ENCODE results near the gene CTPS2.
"Not testable (repeated sequence)": the region's sequence is repeated elsewhere in the genome, so short reads cannot be mapped to it uniquely, and the experiment has no call there.

Gene CTPS2

DNA sequence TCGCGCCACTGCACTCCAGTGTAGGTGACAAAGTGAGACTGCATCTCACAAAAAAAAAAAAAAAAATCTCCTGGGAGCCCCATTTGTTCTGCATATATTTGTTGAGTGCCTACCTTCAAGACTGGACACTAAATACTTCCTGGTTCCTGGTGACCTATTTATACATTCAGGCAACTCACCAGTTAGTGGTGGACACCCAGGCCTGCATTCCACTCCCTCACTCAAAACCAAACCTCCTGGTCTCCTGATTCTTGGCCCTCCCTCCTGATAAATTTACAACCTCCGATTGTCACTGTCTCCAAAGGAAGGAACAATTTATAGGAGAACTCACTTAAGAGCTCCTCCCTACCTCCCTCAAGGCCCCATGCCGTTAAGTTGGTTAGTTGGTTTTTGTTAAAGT, 10.0 kb upstream of the CTPS2 start:
- H3K79me1 ChIP-seq (replicated peaks; ENCODE audit: low read length, poor library complexity, severe bottlenecking) = no peaks in the 10 kb centered on the region
- H3K4me2 ChIP-seq (ENCODE audit: low read length, poor library complexity, severe bottlenecking) = no peak overlapping the region
- no peak overlapping the region for H3K4me3 ChIP-seq (ENCODE audit: insufficient read depth in 1 of 2, low read depth in 1 of 2, low read length in 2 of 2)
- H3K4me1 ChIP-seq (ENCODE audit: control insufficient read depth, insufficient read depth, low read depth, low read length) = peaks cover 4% of the 10 kb centered on the region
- H2AK5ac ChIP-seq (ENCODE audit: low read length, severe bottlenecking) = no peak overlapping the region
- no peak overlapping the region for H3K14ac ChIP-seq (ENCODE audit: low read length in 2 of 2)
- H3K9ac ChIP-seq (ENCODE audit: low read length) = peak overlapping the region; percentile 15
- H3K36me3 ChIP-seq (ENCODE audit: control insufficient read depth in 1 of 2, insufficient read depth in 2 of 2, low read depth in 1 of 2, low read length in 2 of 2) = peaks cover 0 to 8% of the 10 kb centered on the region in 2 experiments
- peak; percentile 38 for DNase-seq
- no peak overlapping the region for H3K18ac ChIP-seq (ENCODE audit: low read depth in 1 of 2, low read length in 2 of 2)
- H3K27ac ChIP-seq (ENCODE audit: low read length, poor library complexity, severe bottlenecking) = no peak overlapping the region
- no peak overlapping the region for H2BK12ac ChIP-seq (ENCODE audit: low read length in 2 of 2)
- no peak overlapping the region for H4K91ac ChIP-seq (ENCODE audit: low read length)
- H2BK5ac ChIP-seq (ENCODE audit: low read depth, low read length, poor library complexity, severe bottlenecking) = no peak overlapping the region
- H2AFZ ChIP-seq (ENCODE audit: low read depth, low read length) = no peak overlapping the region
- H2BK120ac ChIP-seq (ENCODE audit: low read depth, low read length) = no peak overlapping the region
- no peak overlapping the region for H2BK15ac ChIP-seq (ENCODE audit: low read depth, poor library complexity, severe bottlenecking)
- WGBS = 100% methylated on average over 2 of the region's 4 CpGs
- H3K9me3 ChIP-seq (ENCODE audit: control insufficient read depth, low read length) = no peaks in the 10 kb centered on the region
- H3K23ac ChIP-seq (ENCODE audit: low read length in 2 of 2) = no peak overlapping the region
- no peak overlapping the region for H4K8ac ChIP-seq (ENCODE audit: low read length)
- no peaks in the 10 kb centered on the region for H3K27me3 ChIP-seq (ENCODE audit: control insufficient read depth in 1 of 2, insufficient read depth in 1 of 2, low read length in 2 of 2)
- H3K4ac ChIP-seq (ENCODE audit: low read depth in 1 of 2, low read length in 2 of 2) = no peak overlapping the region

DNA sequence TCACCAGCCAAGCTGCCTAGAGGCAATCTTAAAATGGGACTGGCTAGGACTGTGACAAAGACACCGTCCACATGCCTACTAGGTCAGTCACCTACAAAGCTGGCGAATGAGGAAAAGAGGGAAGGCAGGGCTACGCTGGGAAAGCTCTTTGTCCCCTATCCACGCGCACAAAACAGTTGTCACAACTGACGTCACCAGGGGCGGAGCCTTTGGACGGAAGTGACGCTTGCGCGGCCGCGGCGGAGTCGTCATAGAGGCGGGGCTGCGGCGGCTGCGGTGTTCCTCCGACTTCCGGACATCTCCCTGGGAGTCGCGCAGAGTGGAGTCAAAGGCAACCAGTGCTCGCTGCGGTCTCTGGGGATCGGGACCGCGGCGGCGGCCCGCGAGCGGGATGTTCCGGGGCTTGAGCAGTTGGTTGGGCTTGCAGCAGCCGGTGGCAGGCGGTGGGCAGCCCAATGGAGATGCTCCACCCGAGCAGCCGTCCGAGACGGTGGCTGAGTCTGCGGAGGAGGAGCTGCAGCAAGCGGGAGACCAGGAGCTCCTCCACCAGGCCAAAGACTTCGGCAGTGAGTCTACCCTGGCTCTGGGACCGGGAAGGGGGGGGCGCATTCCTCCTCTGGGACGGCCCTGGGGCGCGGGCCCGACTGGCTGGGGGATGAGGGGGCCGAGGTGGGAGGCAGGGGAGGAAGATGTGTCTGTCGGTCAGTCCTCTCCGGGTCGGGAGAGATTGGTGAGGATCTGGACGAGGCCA, 7.0 kb upstream of the CTPS2 start, which contains the start of gene SYAP1:
SYAP1 (plus strand) TSS at position 279 of the 751 bp plus-strand sequence; CDS start at position 392, 113 bp downstream.
- WGBS = under 1% methylated on average over 44 of the region's 54 CpGs
- H3K4ac ChIP-seq (ENCODE audit: low read depth in 1 of 2, low read length in 2 of 2) = peak within 1 kb of the TSS in 1 of 2 experiments; percentile 82
- no peak within 1 kb of the TSS for H3K23ac ChIP-seq (ENCODE audit: low read length in 2 of 2)

DNA sequence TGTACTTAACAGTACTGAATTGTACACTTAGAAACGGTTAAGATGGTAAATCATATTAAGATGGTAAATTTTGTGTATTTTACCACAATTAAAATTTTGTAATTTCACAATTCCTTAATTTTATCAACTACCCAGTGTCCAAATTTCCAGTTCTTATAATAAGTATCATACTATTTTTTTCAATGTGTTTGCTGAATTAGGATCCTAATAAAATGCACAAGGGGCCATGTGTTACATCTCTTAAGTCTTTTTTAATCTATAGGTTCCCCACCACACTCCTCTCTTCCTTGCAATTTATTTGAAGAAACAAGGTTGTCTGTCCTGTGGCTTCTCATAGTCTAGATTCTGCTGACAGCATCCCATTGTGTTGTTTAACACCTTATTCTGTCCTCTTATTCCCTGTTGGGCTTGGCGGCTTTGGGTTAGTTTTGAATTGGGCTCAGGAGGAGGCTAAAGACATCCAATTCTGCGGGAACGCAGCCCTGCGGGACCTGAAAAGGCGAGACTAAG, 6.4 kb upstream of the CTPS2 start:
- Histone ChIP-seq H2AFZ (ENCODE audit: low read depth, low read length) (peak overlapping the region; percentile 88), H3K36me3 (ENCODE audit: control insufficient read depth in 1 of 2, insufficient read depth in 2 of 2, low read depth in 1 of 2, low read length in 2 of 2) (peaks cover 0 to under 1% of the 10 kb centered on the region in 2 experiments), H3K4me3 (ENCODE audit: insufficient read depth in 1 of 2, low read depth in 1 of 2, low read length in 2 of 2) (peak overlapping the region; percentile 58 to 88), H4K91ac (ENCODE audit: low read length) (peak overlapping the region; percentile 80), H2BK15ac (ENCODE audit: low read depth, poor library complexity, severe bottlenecking) (no peak overlapping the region), H3K4me2 (ENCODE audit: low read length, poor library complexity, severe bottlenecking) (peak overlapping the region; percentile 70), H4K8ac (ENCODE audit: low read length) (peak overlapping the region; percentile 94), H2BK12ac (ENCODE audit: low read length in 2 of 2) (no peak overlapping the region), H3K27ac (ENCODE audit: low read length, poor library complexity, severe bottlenecking) (peak overlapping the region; percentile 92), H3K23ac (ENCODE audit: low read length in 2 of 2) (no peak overlapping the region), H3K79me1 (replicated peaks; ENCODE audit: low read length, poor library complexity, severe bottlenecking) (no peaks in the 10 kb centered on the region), H3K18ac (ENCODE audit: low read depth in 1 of 2, low read length in 2 of 2) (peak overlapping the region; percentile 78 to 83), H3K9me3 (ENCODE audit: control insufficient read depth, low read length) (no peaks in the 10 kb centered on the region), H3K14ac (ENCODE audit: low read length in 2 of 2) (no peak overlapping the region), H3K4ac (ENCODE audit: low read depth in 1 of 2, low read length in 2 of 2) (peak overlapping the region in 1 of 2 experiments; percentile 82), H3K9ac (ENCODE audit: low read length) (peak overlapping the region; percentile 97), H2BK120ac (ENCODE audit: low read depth, low read length) (no peak overlapping the region), H2BK5ac (ENCODE audit: low read depth, low read length, poor library complexity, severe bottlenecking) (peak overlapping the region; percentile 57), H3K4me1 (ENCODE audit: control insufficient read depth, insufficient read depth, low read depth, low read length) (peaks cover 4% of the 10 kb centered on the region), H3K27me3 (ENCODE audit: control insufficient read depth in 1 of 2, insufficient read depth in 1 of 2, low read length in 2 of 2) (peaks cover 0 to 12% of the 10 kb centered on the region in 2 experiments), H2AK5ac (ENCODE audit: low read length, severe bottlenecking) (peak overlapping the region; percentile 36)
- DNase-seq = no peak
- WGBS = 27% methylated on average over 2 of the region's 6 CpGs

More for the DNA sequence above, 7.0 kb upstream of the CTPS2 start, which contains the start of gene SYAP1:
- peak within 1 kb of the TSS; percentile 80 to 83 for H3K18ac ChIP-seq (ENCODE audit: low read depth in 1 of 2, low read length in 2 of 2)
- H2BK15ac ChIP-seq (ENCODE audit: low read depth, poor library complexity, severe bottlenecking) = no peak within 1 kb of the TSS
- H3K14ac ChIP-seq (ENCODE audit: low read length in 2 of 2) = peak within 1 kb of the TSS in 1 of 2 experiments; percentile 32
- H4K91ac ChIP-seq (ENCODE audit: low read length) = peak within 1 kb of the TSS; percentile 80
- H3K79me1 ChIP-seq (replicated peaks; ENCODE audit: low read length, poor library complexity, severe bottlenecking) = no peaks in the 10 kb centered on the region
- peak within 1 kb of the TSS; percentile 57 for H2BK5ac ChIP-seq (ENCODE audit: low read depth, low read length, poor library complexity, severe bottlenecking)
- no peak within 1 kb of the TSS for H2BK12ac ChIP-seq (ENCODE audit: low read length in 2 of 2)
- H3K4me2 ChIP-seq (ENCODE audit: low read length, poor library complexity, severe bottlenecking) = peak within 1 kb of the TSS; percentile 70
- peak within 1 kb of the TSS; percentile 92 for H3K27ac ChIP-seq (ENCODE audit: low read length, poor library complexity, severe bottlenecking)
- H3K27me3 ChIP-seq (ENCODE audit: control insufficient read depth in 1 of 2, insufficient read depth in 1 of 2, low read length in 2 of 2) = peaks cover 0 to 6% of the 10 kb centered on the region in 2 experiments
- peak within 1 kb of the TSS; percentile 97 for H3K9ac ChIP-seq (ENCODE audit: low read length)
- peak within 1 kb of the TSS; percentile 65 to 88 for H3K4me3 ChIP-seq (ENCODE audit: insufficient read depth in 1 of 2, low read depth in 1 of 2, low read length in 2 of 2)
- H2AK5ac ChIP-seq (ENCODE audit: low read length, severe bottlenecking) = peak within 1 kb of the TSS; percentile 36
- H2AFZ ChIP-seq (ENCODE audit: low read depth, low read length) = peak within 1 kb of the TSS; percentile 88
- H3K9me3 ChIP-seq (ENCODE audit: control insufficient read depth, low read length) = no peaks in the 10 kb centered on the region
- peaks cover 0 to 6% of the 10 kb centered on the region in 2 experiments for H3K36me3 ChIP-seq (ENCODE audit: control insufficient read depth in 1 of 2, insufficient read depth in 2 of 2, low read depth in 1 of 2, low read length in 2 of 2)
- peak; percentile 97 for DNase-seq
- H4K8ac ChIP-seq (ENCODE audit: low read length) = peak within 1 kb of the TSS; percentile 94
- H3K4me1 ChIP-seq (ENCODE audit: control insufficient read depth, insufficient read depth, low read depth, low read length) = peaks cover 4% of the 10 kb centered on the region
- H2BK120ac ChIP-seq (ENCODE audit: low read depth, low read length) = no peak within 1 kb of the TSS

DNA sequence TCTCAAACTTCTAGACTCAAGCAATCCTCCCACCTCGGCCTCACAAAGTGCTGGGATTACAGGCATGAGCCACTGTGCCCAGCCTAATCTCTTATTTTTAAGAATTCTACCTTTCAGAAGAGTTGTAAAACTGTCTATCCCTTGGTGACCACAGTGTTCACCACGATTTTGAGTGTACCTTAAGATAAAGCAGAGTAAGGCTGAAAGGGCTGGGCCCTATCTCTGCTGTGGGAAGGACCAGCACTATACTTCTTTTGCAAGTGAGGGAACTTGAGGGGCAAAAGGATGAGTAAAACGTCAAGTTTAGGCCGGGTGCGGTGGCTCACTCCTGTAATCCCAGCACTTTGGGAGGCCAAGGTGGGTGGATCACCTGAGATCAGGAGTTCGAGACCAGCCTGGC, 4.0 kb upstream of the CTPS2 start:
- H3K23ac ChIP-seq (ENCODE audit: low read length in 2 of 2); H2BK12ac ChIP-seq (ENCODE audit: low read length in 2 of 2); H3K4me3 ChIP-seq (ENCODE audit: insufficient read depth in 1 of 2, low read depth in 1 of 2, low read length in 2 of 2); H2AFZ ChIP-seq (ENCODE audit: low read depth, low read length); H4K91ac ChIP-seq (ENCODE audit: low read length); H3K4me1 ChIP-seq (ENCODE audit: control insufficient read depth, insufficient read depth, low read depth, low read length); H3K14ac ChIP-seq (ENCODE audit: low read length in 2 of 2); H3K36me3 ChIP-seq (ENCODE audit: control insufficient read depth in 1 of 2, insufficient read depth in 2 of 2, low read depth in 1 of 2, low read length in 2 of 2); H2BK15ac ChIP-seq (ENCODE audit: low read depth, poor library complexity, severe bottlenecking); H3K27ac ChIP-seq (ENCODE audit: low read length, poor library complexity, severe bottlenecking); H3K9me3 ChIP-seq (ENCODE audit: control insufficient read depth, low read length); H3K4ac ChIP-seq (ENCODE audit: low read depth in 1 of 2, low read length in 2 of 2); H2BK120ac ChIP-seq (ENCODE audit: low read depth, low read length); H3K79me1 ChIP-seq (replicated peaks; ENCODE audit: low read length, poor library complexity, severe bottlenecking); H3K9ac ChIP-seq (ENCODE audit: low read length); H3K18ac ChIP-seq (ENCODE audit: low read depth in 1 of 2, low read length in 2 of 2); H3K4me2 ChIP-seq (ENCODE audit: low read length, poor library complexity, severe bottlenecking); H4K8ac ChIP-seq (ENCODE audit: low read length); H2BK5ac ChIP-seq (ENCODE audit: low read depth, low read length, poor library complexity, severe bottlenecking); DNase-seq; H2AK5ac ChIP-seq (ENCODE audit: low read length, severe bottlenecking): not testable (repeated sequence)
- 94% methylated on average over 5 of the region's 6 CpGs for WGBS
- peaks cover 0 to 23% of the 10 kb centered on the region in 2 experiments for H3K27me3 ChIP-seq (ENCODE audit: control insufficient read depth in 1 of 2, insufficient read depth in 1 of 2, low read length in 2 of 2)
